GM06990 (cell line): ENCODE data around the gene PITX3.
"Not testable (repeated sequence)": the region's sequence is repeated elsewhere in the genome, so short reads cannot be mapped to it uniquely, and the experiment has no call there.

Experiments
- DNase-seq: peaks from one replicate; pipeline ENCODE4 v3.0.0-alpha.2; 2011; ENCODE audit not compliant: insufficient read length; ENCODE audit errors: extremely low read depth
- H3K27me3 ChIP-seq: replicated peaks from 2 replicates; pipeline ENCODE4 v1.6.0; 2011; ENCODE audit warnings: low read length; ENCODE audit not compliant: control insufficient read depth, insufficient read depth
- H3K36me3 ChIP-seq: 2 replicates; pipeline ENCODE4 v1.5.1; 2011; ENCODE audit warnings: low read length; ENCODE audit not compliant: control insufficient read depth, insufficient read depth
- H3K4me3 ChIP-seq: replicated peaks from 2 replicates; pipeline ENCODE4 v1.5.1; 2011; ENCODE audit warnings: low read depth, mild to moderate bottlenecking, control low read depth, low read length
- CTCF ChIP-seq: IDR thresholded peaks from 2 replicates; pipeline ENCODE4 v1.5.1; 2011; ENCODE audit warnings: low read length, control low read depth, mild to moderate bottlenecking, inconsistent platforms; ENCODE audit not compliant: insufficient read depth, poor library complexity, severe bottlenecking

The PITX3 gene

GRCh38 chr10:102227050-102227449, 14.3 kb downstream of the PITX3 start:
- TF ChIP-seq CTCF: no peak
- Histone ChIP-seq H3K36me3 (no peaks in the 10 kb centered on the region), H3K27me3 (no peaks in the 10 kb centered on the region; the same call in 1 of the 2 replicates), H3K4me3 (no peak overlapping the region)
- no peak for DNase-seq

GRCh38 chr10:102226542-102226870, 14.8 kb downstream of the PITX3 start:
- Histone ChIP-seq H3K4me3 (no peak overlapping the region), H3K27me3 (no peaks in the 10 kb centered on the region; the same call in 1 of the 2 replicates), H3K36me3 (no peaks in the 10 kb centered on the region)
- no peak for TF ChIP-seq CTCF
- DNase-seq: no peak

GRCh38 chr10:102225646-102226541, 15.4 kb downstream of the PITX3 start, which contains the start of gene ELOVL3:
Gene ELOVL3 (plus strand): TSS chr10:102226299. CDS start chr10:102226549, 250 bp downstream.
- H3K36me3 ChIP-seq: no peaks in the 10 kb centered on the region
- H3K4me3 ChIP-seq: peak within 1 kb of the TSS; percentile 38
- no peaks in the 10 kb centered on the region for H3K27me3 ChIP-seq
- peak; percentile 88 for DNase-seq
- TF ChIP-seq CTCF: no peak

GRCh38 chr10:102222797-102223196, 18.5 kb downstream of the PITX3 start:
- H3K4me3 ChIP-seq: no peak overlapping the region
- no peak for DNase-seq
- H3K27me3 ChIP-seq: no peaks in the 10 kb centered on the region
- TF ChIP-seq CTCF: no peak
- no peaks in the 10 kb centered on the region for H3K36me3 ChIP-seq

- DNase-seq: no peak
- H3K4me3 ChIP-seq: no peak overlapping the region
- no peaks in the 10 kb centered on the region for H3K36me3 ChIP-seq
- H3K27me3 ChIP-seq: no peaks in the 10 kb centered on the region
- TF ChIP-seq CTCF: no peak
These were observed 20.7 kb downstream of the PITX3 start for GRCh38 chr10:102220612-102221011.

GRCh38 chr10:102219370-102219769, 21.9 kb downstream of the PITX3 start:
- DNase-seq: no peak
- Histone ChIP-seq H3K27me3 (no peaks in the 10 kb centered on the region), H3K4me3 (no peak overlapping the region), H3K36me3 (no peaks in the 10 kb centered on the region)
- TF ChIP-seq CTCF: no peak

GRCh38 chr10:102213599-102213998, 27.7 kb downstream of the PITX3 start:
- not testable (repeated sequence) for H3K27me3 ChIP-seq, DNase-seq, H3K36me3 ChIP-seq, H3K4me3 ChIP-seq
